CD8-positive, alpha-beta memory T cell (primary cell): ENCODE data around the gene GATAD2A. TPM values are rescaled to one million over a fixed set of nuclear protein-coding genes. Genes with fewer than 3 reads are reported as not detected.

Experiments
- CTCF ChIA-PET: fragments of 350-600 bp; sonication (Branson Sonifier 250); formaldehyde crosslinking; loops from one replicate; lab custom pipeline; 2021; ENCODE audit warnings: antibody characterized with exemption; lab: Charles Lee
- POLR2A ChIA-PET: fragments of 350-600 bp; sonication (Branson Sonifier 250); formaldehyde crosslinking; loops from one replicate; lab custom pipeline; 2021; ENCODE audit warnings: antibody characterized with exemption; lab: Charles Lee
- DNase-seq, 5 donors: peaks; one replicate each; pipeline versions ENCODE4 v3.0.0 to v3.0.0-alpha.2; 2020 to 2022; ENCODE audit warnings: mixed read lengths in 1 of 5
- H3K27ac ChIP-seq: one replicate; pipeline ENCODE4 v1.7.0; 2013; ENCODE audit warnings: low read depth, mild to moderate bottlenecking, low read length, moderate library complexity
- H3K27me3 ChIP-seq: 2 replicates; pipeline ENCODE4 v1.7.0; 2013; ENCODE audit warnings: low read length, mild to moderate bottlenecking; ENCODE audit not compliant: insufficient read depth, poor library complexity, severe bottlenecking
- H3K36me3 ChIP-seq: 2 replicates; pipeline ENCODE4 v1.7.0; 2013; ENCODE audit warnings: mild to moderate bottlenecking, low read length, moderate library complexity; ENCODE audit not compliant: insufficient read depth
- H3K4me1 ChIP-seq: 2 replicates; pipeline ENCODE4 v1.7.0; 2013; ENCODE audit warnings: mild to moderate bottlenecking, low read length, moderate library complexity; ENCODE audit not compliant: insufficient read depth
- H3K4me3 ChIP-seq: 2 replicates; pipeline ENCODE4 v1.7.0; 2013; ENCODE audit warnings: mild to moderate bottlenecking, low read length
- H3K9me3 ChIP-seq: 2 replicates; pipeline ENCODE4 v1.7.0; 2013; ENCODE audit warnings: mild to moderate bottlenecking, low read length
- H3K27ac Mint-ChIP-seq, 8 donors: one replicate each; pipeline ENCODE4 v1.8.0; 2020 to 2021; ENCODE audit warnings: mixed read lengths in 8 of 8, mild to moderate bottlenecking in 6 of 8, inconsistent platforms in 3 of 8, moderate library complexity in 3 of 8
- H3K27me3 Mint-ChIP-seq, 2 donors: one replicate each; pipeline ENCODE4 v1.8.0; 2020 to 2021; ENCODE audit warnings: mixed read lengths in 2 of 2, mild to moderate bottlenecking in 1 of 2, moderate library complexity in 1 of 2
- H3K36me3 Mint-ChIP-seq, 3 donors: one replicate each; pipeline ENCODE4 v1.8.0; 2020 to 2021; ENCODE audit warnings: mixed read lengths in 3 of 3, inconsistent platforms in 1 of 3, mild to moderate bottlenecking in 1 of 3
- H3K4me1 Mint-ChIP-seq, 3 donors: one replicate each; pipeline ENCODE4 v1.8.0; 2020 to 2021; ENCODE audit warnings: mixed read lengths in 3 of 3, inconsistent platforms in 1 of 3, mild to moderate bottlenecking in 1 of 3
- H3K4me3 Mint-ChIP-seq, 7 donors: one replicate each; pipeline ENCODE4 v1.8.0; 2020 to 2021; ENCODE audit warnings: mixed read lengths in 7 of 7, mild to moderate bottlenecking in 6 of 7, moderate library complexity in 4 of 7, inconsistent platforms in 2 of 7
- H3K9me3 Mint-ChIP-seq, 5 donors: one replicate each; pipeline ENCODE4 v1.8.0; 2020 to 2022; ENCODE audit warnings: mixed read lengths in 5 of 5, mild to moderate bottlenecking in 3 of 5, moderate library complexity in 2 of 5, inconsistent platforms in 1 of 5
- polyA plus RNA-seq: library from polyadenylated mRNA; unstranded; fragments of 300-500 nt; fragmentation: Illumina TruSeq; gene quantifications from one replicate; pipeline ENCODE4 v1.2.3, GENCODE V29; 2021
- total RNA-seq, 2 experiments: library from RNA; stranded (reverse); gene quantifications; one replicate each; pipeline ENCODE4 v1.2.3, GENCODE V29; 2021

Gene GATAD2A
- total and polyA plus RNA-seq, 3 experiments from 2014 or later = 46.9 to 182 (median 176) TPM

GRCh38 chr19:19407633-19407930, 2.1 kb downstream of the GATAD2A start:
- Histone ChIP-seq H3K27ac (no peak overlapping the region), H3K9me3 (no peaks in the 10 kb centered on the region), H3K36me3 (no peaks in the 10 kb centered on the region), H3K4me3 (peak overlapping the region; percentile 85), H3K4me1 (peaks cover 60% of the 10 kb centered on the region), H3K27me3 (no peaks in the 10 kb centered on the region)
- H3K36me3 Mint-ChIP-seq = peaks cover 0 to 14% (median 0%) of the 10 kb centered on the region in 3 donors
- H3K9me3 Mint-ChIP-seq = no peaks in the 10 kb centered on the region
- ChIA-PET CTCF (interaction anchor here (0.6 to 4.9 kb wide), 7 partner anchors 10 to 82 kb away, joined by 3 to 61 read pairs (median 13); no protein-coding TSS in a partner anchor), POLR2A (interaction anchor here (0.6 to 1.0 kb wide), 2 partner anchors 39 to 1205 kb away, joined by 3 read pairs; no protein-coding TSS in a partner anchor)
- peak overlapping the region; percentile 62 to 96 (median 94) for H3K27ac Mint-ChIP-seq
- peak overlapping the region; percentile 87 to 97 (median 91) for H3K4me3 Mint-ChIP-seq
- H3K27me3 Mint-ChIP-seq = peaks cover 0 to 1% of the 10 kb centered on the region in 2 donors
- DNase-seq = no peak
- H3K4me1 Mint-ChIP-seq = peaks cover 68 to 85% (median 81%) of the 10 kb centered on the region in 3 donors

GRCh38 chr19:19409205-19409604, 3.7 kb downstream of the GATAD2A start:
- H3K4me3 ChIP-seq = no peak overlapping the region
- CTCF ChIA-PET = no interaction called here
- Mint-ChIP-seq H3K9me3 (no peaks in the 10 kb centered on the region), H3K4me3 (peak overlapping the region; percentile 63 to 84 (median 74)), H3K27me3 (peaks cover 0 to 1% of the 10 kb centered on the region in 2 donors), H3K27ac (peak overlapping the region; percentile 80 to 95 (median 92)), H3K36me3 (peaks cover 0 to 24% (median 2%) of the 10 kb centered on the region in 3 donors), H3K4me1 (peaks cover 72 to 86% (median 84%) of the 10 kb centered on the region in 3 donors)
- no peak for DNase-seq
- H3K4me1 ChIP-seq = peaks cover 61% of the 10 kb centered on the region
- H3K27ac ChIP-seq = no peak overlapping the region
- H3K27me3 ChIP-seq = no peaks in the 10 kb centered on the region
- H3K36me3 ChIP-seq = no peaks in the 10 kb centered on the region
- POLR2A ChIA-PET = no interaction called here
- H3K9me3 ChIP-seq = no peaks in the 10 kb centered on the region

- H3K36me3 ChIP-seq = no peaks in the 10 kb centered on the region
- peaks cover 0 to 24% (median 2%) of the 10 kb centered on the region in 3 donors for H3K36me3 Mint-ChIP-seq
- DNase-seq = peak in 3 of 5 donors; percentile 20 to 61 (median 55)
- peaks cover 60% of the 10 kb centered on the region for H3K4me1 ChIP-seq
- H3K4me1 Mint-ChIP-seq = peaks cover 73 to 83% (median 83%) of the 10 kb centered on the region in 3 donors
- no peak overlapping the region for H3K27ac ChIP-seq
- H3K9me3 Mint-ChIP-seq = no peaks in the 10 kb centered on the region
- peaks cover 0 to 1% of the 10 kb centered on the region in 2 donors for H3K27me3 Mint-ChIP-seq
- H3K4me3 Mint-ChIP-seq = peak overlapping the region; percentile 63 to 84 (median 74)
- no peaks in the 10 kb centered on the region for H3K27me3 ChIP-seq
- peak overlapping the region; percentile 80 to 95 (median 92) for H3K27ac Mint-ChIP-seq
- CTCF ChIA-PET = no interaction called here
- no peaks in the 10 kb centered on the region for H3K9me3 ChIP-seq
- POLR2A ChIA-PET = no interaction called here
- no peak overlapping the region for H3K4me3 ChIP-seq
Observed at GRCh38 chr19:19409631-19410030, 4.2 kb downstream of the GATAD2A start.

- CTCF ChIA-PET = interaction anchor here (0.9 to 1.9 kb wide), 5 partner anchors 42 to 81 kb away, joined by 3 to 4 read pairs (median 3); no protein-coding TSS in a partner anchor
- Mint-ChIP-seq H3K36me3 (peaks cover 0 to 26% (median 2%) of the 10 kb centered on the region in 3 donors), H3K4me1 (peaks cover 72 to 81% (median 80%) of the 10 kb centered on the region in 3 donors), H3K27ac (peak overlapping the region; percentile 49 to 95 (median 92)), H3K9me3 (no peaks in the 10 kb centered on the region), H3K4me3 (peak overlapping the region; percentile 20 to 69 (median 37)), H3K27me3 (peaks cover 0 to 1% of the 10 kb centered on the region in 2 donors)
- peaks cover 57% of the 10 kb centered on the region for H3K4me1 ChIP-seq
- no peaks in the 10 kb centered on the region for H3K27me3 ChIP-seq
- DNase-seq = peak in 4 of 5 donors; percentile 26 to 60 (median 32)
- H3K9me3 ChIP-seq = no peaks in the 10 kb centered on the region
- no peaks in the 10 kb centered on the region for H3K36me3 ChIP-seq
- no peak overlapping the region for H3K4me3 ChIP-seq
- POLR2A ChIA-PET = interaction anchor here (0.6 to 0.9 kb wide), 2 partner anchors 38 to 78 kb away, joined by 3 read pairs; no protein-coding TSS in a partner anchor
- H3K27ac ChIP-seq = no peak overlapping the region
Observed at GRCh38 chr19:19410553-19411550, 5.4 kb downstream of the GATAD2A start.

- ChIA-PET POLR2A (interaction anchor here (0.6 kb wide), 1 partner anchor 343 kb away, joined by 11 read pairs; no protein-coding TSS in a partner anchor), CTCF (interaction anchor here (0.6 to 2.9 kb wide), 6 partner anchors 9 to 213 kb away, joined by 3 to 13 read pairs (median 3); partner anchors contain the start of gene GATAD2A)
- H3K36me3 ChIP-seq = no peaks in the 10 kb centered on the region
- H3K27ac ChIP-seq = no peak overlapping the region
- no peaks in the 10 kb centered on the region for H3K27me3 ChIP-seq
- H3K4me3 ChIP-seq = no peak overlapping the region
- Mint-ChIP-seq H3K9me3 (no peaks in the 10 kb centered on the region), H3K36me3 (peaks cover 0 to 26% (median 3%) of the 10 kb centered on the region in 3 donors), H3K27me3 (no peaks in the 10 kb centered on the region), H3K27ac (peak overlapping the region in 5 of 8 donors; percentile 51 to 95 (median 73)), H3K4me3 (peak overlapping the region in 3 of 7 donors; percentile 13 to 73 (median 24)), H3K4me1 (peaks cover 68 to 80% (median 74%) of the 10 kb centered on the region in 3 donors)
- H3K4me1 ChIP-seq = peaks cover 60% of the 10 kb centered on the region
- DNase-seq = no peak
- no peaks in the 10 kb centered on the region for H3K9me3 ChIP-seq
Observed at GRCh38 chr19:19416280-19416679, 10.8 kb downstream of the GATAD2A start.

GRCh38 chr19:19417046-19417445, 11.6 kb downstream of the GATAD2A start:
- H3K27ac Mint-ChIP-seq = peak overlapping the region in 6 of 8 donors; percentile 13 to 92 (median 86)
- Histone ChIP-seq H3K9me3 (no peaks in the 10 kb centered on the region), H3K27ac (no peak overlapping the region), H3K36me3 (no peaks in the 10 kb centered on the region), H3K4me3 (no peak overlapping the region), H3K27me3 (no peaks in the 10 kb centered on the region), H3K4me1 (peaks cover 64% of the 10 kb centered on the region)
- no peaks in the 10 kb centered on the region for H3K9me3 Mint-ChIP-seq
- H3K4me1 Mint-ChIP-seq = peaks cover 71 to 82% (median 77%) of the 10 kb centered on the region in 3 donors
- no peak for DNase-seq
- no peaks in the 10 kb centered on the region for H3K27me3 Mint-ChIP-seq
- no peak overlapping the region for H3K4me3 Mint-ChIP-seq
- ChIA-PET CTCF (interaction anchor here (0.6 to 2.9 kb wide), 6 partner anchors 10 to 212 kb away, joined by 3 to 13 read pairs (median 3); partner anchors contain the start of gene GATAD2A), POLR2A (interaction anchor here (0.6 kb wide), 1 partner anchor 343 kb away, joined by 11 read pairs; no protein-coding TSS in a partner anchor)
- H3K36me3 Mint-ChIP-seq = peaks cover 0 to 22% (median 3%) of the 10 kb centered on the region in 3 donors

- no peaks in the 10 kb centered on the region for H3K27me3 ChIP-seq
- ChIA-PET POLR2A (interaction anchor here (1.1 kb wide), 1 partner anchor 12 kb away, joined by 4 read pairs; the partner anchor contains the start of gene GATAD2A), CTCF (interaction anchor here (1.2 to 2.9 kb wide), 4 partner anchors 9 to 73 kb away, joined by 3 to 13 read pairs (median 4); partner anchors contain the start of gene GATAD2A)
- peaks cover 73 to 83% (median 77%) of the 10 kb centered on the region in 3 donors for H3K4me1 Mint-ChIP-seq
- H3K4me3 Mint-ChIP-seq = peak overlapping the region in 5 of 7 donors; percentile 7 to 69 (median 60)
- H3K27ac ChIP-seq = no peak overlapping the region
- no peaks in the 10 kb centered on the region for H3K27me3 Mint-ChIP-seq
- DNase-seq = no peak
- H3K9me3 ChIP-seq = no peaks in the 10 kb centered on the region
- H3K4me3 ChIP-seq = no peak overlapping the region
- H3K36me3 ChIP-seq = no peaks in the 10 kb centered on the region
- H3K4me1 ChIP-seq = peaks cover 67% of the 10 kb centered on the region
- H3K9me3 Mint-ChIP-seq = no peaks in the 10 kb centered on the region
- H3K27ac Mint-ChIP-seq = peak overlapping the region; percentile 55 to 98 (median 86)
- H3K36me3 Mint-ChIP-seq = peaks cover 0 to 18% (median 3%) of the 10 kb centered on the region in 3 donors
Observed at GRCh38 chr19:19417628-19418245, 12.3 kb downstream of the GATAD2A start.
